Upper lobe of left lung (tissue), 4 donors: ENCODE measurements around the gene KCNMA1.

ENCODE experiments used
- EP300 ChIP-seq, 4 donors: sonication (generic); formaldehyde crosslinking; IDR thresholded peaks; one replicate each; pipeline ENCODE4 v1.5.1; 2017; ENCODE audit warnings: antibody characterized with exemption in 4 of 4, control low read depth in 2 of 4
- POLR2A ChIP-seq, 4 donors: fragments of 450-650 bp; IDR thresholded peaks; one replicate each; pipeline ENCODE4 v1.5.1; 2016 to 2017; ENCODE audit warnings: antibody characterized with exemption in 4 of 4, mild to moderate bottlenecking in 2 of 4
- POLR2AphosphoS5 ChIP-seq, 2 donors: sonication (generic); formaldehyde crosslinking; IDR thresholded peaks; one replicate each; pipeline ENCODE4 v1.5.1; 2017; ENCODE audit warnings: antibody characterized with exemption in 2 of 2
- TF ChIP-seq, protein P1 (sequence below), 6 experiments: fragments of 450-650 bp in 4 of 6; fragments of 200-600 bp in 2 of 6; sonication (generic) in 2 of 6; IDR thresholded peaks; one replicate each; pipeline ENCODE4 v1.5.1; 2016 to 2019; ENCODE audit warnings: antibody characterized with exemption in 6 of 6

DNA sequence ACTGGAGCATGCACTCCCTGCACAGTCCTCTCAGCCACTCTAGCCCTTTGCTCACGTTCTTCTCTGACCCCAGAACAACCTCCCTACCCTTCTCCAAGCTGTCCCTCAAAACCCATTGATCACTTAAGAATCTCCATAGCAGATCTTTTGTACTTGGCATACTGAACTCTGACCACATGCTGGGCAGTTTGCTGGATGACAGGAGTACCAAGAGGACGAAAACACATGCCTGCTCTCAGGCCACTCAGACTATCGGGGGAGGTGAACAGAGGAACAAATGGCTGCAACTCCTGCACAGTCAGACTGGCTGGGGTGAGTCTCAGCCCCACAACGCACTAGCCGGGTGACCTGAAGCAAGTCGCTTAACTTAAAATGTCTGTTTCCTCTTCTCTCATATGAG is 52.7 kb downstream of the KCNMA1 start:
- TF ChIP-seq, protein P1, sequence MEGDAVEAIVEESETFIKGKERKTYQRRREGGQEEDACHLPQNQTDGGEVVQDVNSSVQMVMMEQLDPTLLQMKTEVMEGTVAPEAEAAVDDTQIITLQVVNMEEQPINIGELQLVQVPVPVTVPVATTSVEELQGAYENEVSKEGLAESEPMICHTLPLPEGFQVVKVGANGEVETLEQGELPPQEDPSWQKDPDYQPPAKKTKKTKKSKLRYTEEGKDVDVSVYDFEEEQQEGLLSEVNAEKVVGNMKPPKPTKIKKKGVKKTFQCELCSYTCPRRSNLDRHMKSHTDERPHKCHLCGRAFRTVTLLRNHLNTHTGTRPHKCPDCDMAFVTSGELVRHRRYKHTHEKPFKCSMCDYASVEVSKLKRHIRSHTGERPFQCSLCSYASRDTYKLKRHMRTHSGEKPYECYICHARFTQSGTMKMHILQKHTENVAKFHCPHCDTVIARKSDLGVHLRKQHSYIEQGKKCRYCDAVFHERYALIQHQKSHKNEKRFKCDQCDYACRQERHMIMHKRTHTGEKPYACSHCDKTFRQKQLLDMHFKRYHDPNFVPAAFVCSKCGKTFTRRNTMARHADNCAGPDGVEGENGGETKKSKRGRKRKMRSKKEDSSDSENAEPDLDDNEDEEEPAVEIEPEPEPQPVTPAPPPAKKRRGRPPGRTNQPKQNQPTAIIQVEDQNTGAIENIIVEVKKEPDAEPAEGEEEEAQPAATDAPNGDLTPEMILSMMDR (IDR thresholded peaks at IDR 0.05), result no peak
- no peak for TF ChIP-seq POLR2AphosphoS5 (IDR thresholded peaks at IDR 0.05)
- no peak for TF ChIP-seq POLR2A (IDR thresholded peaks at IDR 0.05)
- TF ChIP-seq EP300 (IDR thresholded peaks at IDR 0.05), result no peak
